Mesenteric fat pad (tissue), 1 donor: Measurements from ENCODE around the gene MRNIP. TPM values are rescaled to one million over a fixed set of nuclear protein-coding genes. Genes with fewer than 3 reads are reported as not detected.

Experiments
- DNase-seq: peaks from one replicate; pipeline ENCODE4 v3.0.0-alpha.2; 2020; ENCODE audit warnings: low spot score
- total RNA-seq: library from RNA; stranded (reverse); fragmentation: NEBNext Ultra II Directional; extraction: Animal tissue kit (Norgen Biotek cat#: 25700); gene quantifications from one replicate; pipeline ENCODE4 v1.2.1, GENCODE V29; 2021
- donor health status: DM: yes; HTN: yes; CAD: no.

MRNIP gene
- total RNA-seq, 1 donor from 2014 or later = 17.3 TPM

- no peak for DNase-seq
Observed at GRCh38 chr5:179890751-179891682, 32.4 kb upstream of the MRNIP start.

DNA sequence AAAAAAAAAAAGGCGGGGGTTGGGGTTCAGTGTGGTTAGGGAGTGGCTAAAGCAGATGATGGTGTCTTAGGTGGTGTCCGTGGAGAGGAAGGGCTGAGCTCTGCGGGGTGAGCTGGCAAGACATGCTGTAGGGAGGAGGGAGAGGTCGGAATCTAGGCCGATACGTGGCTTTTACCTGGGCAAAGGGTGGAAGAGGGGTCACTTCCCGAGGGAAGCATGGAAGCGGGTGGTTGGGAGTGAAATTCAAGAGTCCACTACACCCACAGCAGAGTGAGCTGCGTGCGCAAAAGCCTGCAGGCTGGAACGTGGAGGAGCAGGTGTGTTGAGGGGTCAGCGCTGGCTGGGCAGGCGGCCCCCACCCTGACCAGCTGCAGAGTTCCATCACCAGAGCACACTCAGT, 31.3 kb upstream of the MRNIP start:
- DNase-seq = no peak

GRCh38 chr5:179887802-179888201, 29.2 kb upstream of the MRNIP start:
- no peak for DNase-seq

DNA sequence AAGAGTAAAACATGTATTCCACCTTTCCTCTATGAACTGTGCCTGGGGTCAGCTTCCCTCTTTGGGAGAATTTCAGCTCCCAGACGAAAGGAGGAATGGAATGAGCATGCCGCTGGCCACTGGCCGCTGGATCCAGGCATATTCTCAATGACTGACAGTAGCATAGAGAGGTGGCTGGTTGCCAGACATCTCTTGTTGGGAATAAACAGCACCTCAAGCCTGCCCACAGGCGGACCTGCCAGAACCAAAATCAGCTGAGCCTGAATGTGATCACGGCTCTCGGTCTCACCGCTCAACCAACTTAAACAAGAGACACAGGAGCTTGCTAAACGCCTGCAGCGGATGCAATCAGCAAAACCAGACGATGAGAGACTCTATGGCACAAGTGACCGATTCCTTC, 28.5 kb upstream of the MRNIP start:
- DNase-seq = no peak

DNA sequence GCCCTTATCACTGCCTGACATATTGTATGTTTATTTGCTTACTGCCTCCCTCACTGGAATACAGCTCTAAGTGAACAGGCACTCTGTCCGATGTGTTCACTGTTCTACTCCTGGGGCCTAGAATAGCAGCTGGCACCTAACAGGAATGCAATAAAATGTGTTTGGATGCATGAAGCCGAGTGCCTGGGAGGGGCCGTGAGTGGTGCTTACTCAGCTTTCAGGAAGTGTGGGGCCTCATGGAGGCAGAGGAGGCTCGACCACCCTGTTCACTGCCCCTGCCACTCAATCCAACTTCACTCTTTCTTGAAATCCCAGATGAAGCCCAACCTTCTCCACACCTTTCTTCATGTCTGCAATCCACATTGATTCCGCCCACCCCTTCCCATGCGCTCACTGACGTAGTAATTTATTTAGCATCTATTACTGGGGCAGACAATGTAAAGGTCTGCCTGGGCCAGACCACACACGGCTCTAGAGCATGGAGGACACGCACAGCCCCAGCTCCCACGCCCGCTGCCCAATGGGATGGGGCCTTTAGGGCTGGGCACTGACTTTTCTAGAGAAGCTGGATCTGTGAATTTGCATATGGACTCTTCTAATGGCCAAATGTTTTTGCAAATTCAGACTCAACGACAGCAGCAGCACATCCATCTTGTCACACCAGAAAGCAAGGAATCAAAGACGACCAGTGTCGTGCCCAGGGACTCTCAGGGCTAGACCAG, 27.7 kb upstream of the MRNIP start:
- DNase-seq = no peak

DNA sequence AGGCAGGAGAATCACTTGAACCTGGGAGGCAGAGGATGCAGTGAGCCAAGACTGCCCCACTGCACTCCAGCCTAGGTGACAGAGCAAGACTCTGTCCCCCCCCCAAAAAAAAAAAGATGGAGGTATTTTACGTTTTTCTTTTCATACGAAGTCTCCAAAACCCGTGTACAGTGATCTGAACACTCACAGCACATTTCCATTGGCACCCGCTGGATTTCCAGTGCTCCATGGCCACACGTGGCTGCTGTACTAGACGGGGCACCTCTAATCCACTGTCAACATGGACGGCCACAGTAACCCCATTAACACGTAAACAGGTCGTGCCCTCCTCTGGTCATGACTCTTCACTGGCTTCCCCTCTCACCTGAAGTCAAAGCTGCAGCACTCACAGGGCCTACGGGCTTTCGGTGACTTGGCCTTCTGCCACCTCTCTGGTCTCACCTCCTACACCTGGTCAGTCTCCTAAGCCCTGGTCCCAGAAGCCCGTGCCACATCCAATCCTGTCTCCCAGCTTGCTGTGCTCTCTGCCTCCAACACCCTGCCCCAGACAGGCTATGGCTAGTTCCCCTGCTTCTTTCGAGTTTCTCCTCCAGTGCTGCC, 27.0 kb upstream of the MRNIP start:
- no peak for DNase-seq

DNA sequence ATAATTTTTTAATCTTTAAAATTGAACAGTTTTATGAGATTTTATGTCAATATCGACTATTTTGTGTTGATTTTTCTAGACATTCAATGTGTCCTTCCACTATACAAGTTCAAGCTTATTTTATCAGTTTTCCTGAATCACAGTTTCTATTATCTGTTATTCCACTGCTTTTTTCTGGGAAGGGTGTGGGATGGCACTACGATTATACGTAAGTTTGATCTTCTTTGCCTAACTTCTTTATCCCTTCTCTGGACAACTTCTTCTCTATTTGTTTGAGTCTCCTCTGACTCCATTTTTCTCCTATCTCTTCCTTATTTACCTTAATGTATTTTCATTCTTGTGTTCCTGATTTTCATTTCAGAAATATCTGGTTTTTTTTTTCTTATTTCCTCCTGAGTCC, 24.5 kb upstream of the MRNIP start:
- no peak for DNase-seq

- DNase-seq = no peak
Observed at GRCh38 chr5:179882338-179882737, 23.7 kb upstream of the MRNIP start.

DNA sequence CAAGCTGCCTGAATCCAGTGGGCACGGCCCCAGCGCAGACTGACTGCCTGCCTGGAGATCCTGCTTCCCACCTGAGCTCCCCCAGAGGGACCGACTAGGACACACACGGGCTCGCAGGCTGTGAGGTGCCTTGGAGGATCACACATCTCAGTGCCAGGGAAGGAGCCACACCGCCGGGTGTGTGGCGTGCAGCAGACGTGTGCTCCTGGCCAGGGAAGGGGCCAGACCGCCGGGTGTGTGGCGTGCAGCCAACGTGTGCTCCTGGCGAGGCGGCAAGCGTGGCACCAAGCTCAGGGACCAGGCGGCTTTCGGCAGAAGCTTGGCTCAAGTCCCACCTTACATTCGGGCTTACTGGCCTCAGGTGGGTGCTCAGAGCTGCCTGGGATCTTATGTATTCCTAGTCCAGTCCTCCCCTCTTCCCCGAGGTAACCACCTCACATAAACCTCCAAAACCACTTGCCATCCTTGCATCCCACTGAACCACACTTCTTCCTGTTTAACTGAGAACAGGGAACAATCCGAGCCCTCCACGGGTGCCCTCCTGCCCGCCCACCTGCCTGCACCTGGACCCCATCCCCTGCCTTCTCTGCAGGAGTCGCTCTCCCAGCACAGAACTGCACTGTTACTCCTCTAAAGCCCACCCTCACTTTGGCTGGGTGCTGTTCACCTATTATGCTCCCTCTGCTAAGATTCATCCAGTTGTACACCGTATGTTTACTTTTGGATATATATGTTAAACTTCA, 22.4 kb upstream of the MRNIP start:
- no peak for DNase-seq

DNA sequence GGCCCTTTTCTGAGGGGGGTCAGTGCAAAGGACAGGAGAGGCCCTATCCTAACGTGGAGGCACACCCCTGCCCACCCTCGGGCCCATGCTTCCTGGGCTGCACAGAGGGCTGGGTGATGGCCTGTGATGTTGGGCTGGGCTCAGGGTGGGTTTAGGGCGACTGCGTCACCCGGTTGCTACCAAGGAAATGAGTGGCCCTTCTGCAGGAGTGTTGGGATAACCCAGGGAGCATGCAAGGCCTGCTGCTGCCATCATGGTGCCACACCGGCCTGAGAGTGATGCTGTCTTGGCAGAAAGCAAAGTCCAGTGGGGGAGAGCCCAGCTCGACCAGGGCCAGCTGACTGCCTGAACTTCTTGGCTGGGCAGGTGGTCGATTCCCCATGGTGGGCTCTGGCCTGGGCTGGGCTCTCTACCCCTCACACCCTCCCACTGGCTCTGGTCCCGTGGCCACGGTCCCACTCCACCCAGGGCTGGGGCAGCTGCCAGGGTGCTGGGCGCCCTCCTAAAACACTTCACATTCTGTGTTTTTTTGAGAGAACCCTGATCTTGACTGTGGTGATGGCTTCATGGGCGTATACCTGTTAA, 21.5 kb upstream of the MRNIP start:
- DNase-seq = no peak

DNA sequence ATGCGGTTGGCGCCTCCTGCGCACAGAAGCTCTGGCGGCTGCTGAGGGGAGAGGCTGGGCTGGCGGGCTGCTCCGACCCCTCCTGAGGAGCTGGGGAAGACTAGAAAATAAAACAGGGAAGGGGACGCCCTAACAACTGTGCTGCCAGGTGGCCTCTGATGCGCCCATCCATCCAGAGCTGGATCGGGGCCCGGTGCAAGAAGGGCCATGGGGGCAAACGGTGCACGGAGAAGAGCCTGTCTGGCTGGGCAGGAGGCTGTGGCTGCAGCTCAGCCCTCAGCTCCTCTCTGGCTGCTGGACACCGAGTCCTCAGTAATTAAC, 21.0 kb upstream of the MRNIP start:
- no peak for DNase-seq

DNA sequence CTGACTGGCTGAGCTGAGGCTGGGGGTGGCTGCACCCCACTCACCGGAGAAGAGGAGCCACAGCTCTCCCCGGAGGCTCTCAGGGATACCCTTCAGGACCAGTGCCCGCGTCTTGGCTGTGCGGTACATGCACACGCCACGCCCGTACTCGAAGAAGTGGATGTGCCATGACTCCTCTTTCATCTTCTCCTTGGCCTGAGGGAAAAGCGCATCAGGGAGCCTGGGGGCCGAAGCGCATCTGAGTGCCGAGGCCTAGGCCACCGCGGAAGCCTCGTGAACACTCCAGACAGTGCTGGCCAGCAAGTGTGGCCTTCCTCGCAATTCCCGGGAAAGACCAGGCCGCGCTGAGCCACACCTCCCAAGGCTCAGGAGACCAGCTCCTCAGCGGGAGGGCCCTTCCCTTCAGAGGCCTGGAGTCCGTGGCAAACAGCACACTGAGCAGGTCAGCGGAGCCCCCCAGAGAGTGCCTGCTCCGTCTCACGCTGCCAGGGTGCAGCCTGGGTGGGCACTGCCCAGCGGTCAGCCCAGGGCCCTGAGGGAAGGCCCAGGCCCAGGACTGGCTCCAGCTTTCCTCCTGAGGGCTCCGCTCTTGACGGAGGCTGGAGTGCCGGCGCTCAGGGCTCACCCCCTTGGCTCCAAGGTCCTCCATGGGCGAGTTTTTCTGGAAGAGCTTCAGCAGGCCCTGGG, 20.5 kb upstream of the MRNIP start:
- DNase-seq = no peak

GRCh38 chr5:179878222-179879002, 19.8 kb upstream of the MRNIP start:
- no peak for DNase-seq

DNA sequence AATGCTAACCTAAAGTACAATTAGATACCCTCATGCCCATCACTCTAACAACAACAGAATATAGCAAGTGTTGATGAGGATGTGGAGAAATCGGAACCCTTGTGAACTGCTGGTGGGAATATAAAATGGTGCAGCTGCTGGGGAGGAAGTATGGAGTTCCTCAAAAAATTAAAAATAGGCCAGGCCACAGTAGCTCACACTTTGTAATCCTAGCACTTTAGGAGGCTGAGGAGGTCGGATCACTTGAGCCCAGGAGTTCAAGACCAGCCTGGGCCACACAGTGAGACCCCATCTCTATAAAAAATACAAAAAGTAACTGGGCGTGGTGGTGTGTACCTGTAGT, 18.0 kb upstream of the MRNIP start:
- no peak for DNase-seq

DNA sequence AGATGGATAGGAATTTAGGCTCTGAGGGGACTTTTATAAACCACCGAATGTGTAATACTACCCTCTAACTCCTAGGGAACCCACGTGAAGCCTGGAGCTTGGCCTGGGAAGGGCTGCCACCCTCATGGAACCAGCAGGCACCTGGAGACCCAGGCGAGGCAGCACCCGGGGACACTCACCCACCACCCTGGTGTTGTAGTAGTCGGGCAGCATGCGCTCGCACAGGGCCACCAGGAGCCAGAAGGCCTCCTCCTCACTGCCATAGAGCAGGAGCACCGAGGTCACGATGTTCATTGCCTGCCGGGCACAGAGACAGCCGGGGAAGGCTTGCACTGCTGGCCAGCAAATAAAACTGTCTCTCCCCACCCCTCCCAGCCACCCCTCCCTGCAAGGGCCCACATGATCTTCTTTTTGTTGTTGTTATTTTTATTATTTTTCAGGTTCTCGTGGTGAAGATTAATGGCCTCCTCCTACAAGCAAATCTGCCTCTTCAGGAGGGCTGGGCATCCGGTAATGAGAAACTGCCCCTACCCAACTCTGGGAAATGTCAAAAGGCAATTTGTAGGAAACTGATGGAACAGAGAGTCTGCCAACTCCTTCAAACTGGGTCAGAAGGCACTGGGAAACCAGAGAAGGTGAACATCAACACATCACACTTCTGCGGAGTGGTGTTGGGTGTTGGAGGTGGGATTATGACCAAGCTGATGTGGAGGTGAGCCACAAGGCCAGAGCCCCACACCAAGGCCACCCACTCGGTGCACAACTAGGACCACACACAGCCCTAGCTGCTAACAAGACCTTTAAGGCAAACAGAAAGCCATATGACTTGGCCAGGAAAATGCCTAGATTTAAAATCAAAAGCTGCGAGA, 17.4 kb upstream of the MRNIP start:
- no peak for DNase-seq

DNA sequence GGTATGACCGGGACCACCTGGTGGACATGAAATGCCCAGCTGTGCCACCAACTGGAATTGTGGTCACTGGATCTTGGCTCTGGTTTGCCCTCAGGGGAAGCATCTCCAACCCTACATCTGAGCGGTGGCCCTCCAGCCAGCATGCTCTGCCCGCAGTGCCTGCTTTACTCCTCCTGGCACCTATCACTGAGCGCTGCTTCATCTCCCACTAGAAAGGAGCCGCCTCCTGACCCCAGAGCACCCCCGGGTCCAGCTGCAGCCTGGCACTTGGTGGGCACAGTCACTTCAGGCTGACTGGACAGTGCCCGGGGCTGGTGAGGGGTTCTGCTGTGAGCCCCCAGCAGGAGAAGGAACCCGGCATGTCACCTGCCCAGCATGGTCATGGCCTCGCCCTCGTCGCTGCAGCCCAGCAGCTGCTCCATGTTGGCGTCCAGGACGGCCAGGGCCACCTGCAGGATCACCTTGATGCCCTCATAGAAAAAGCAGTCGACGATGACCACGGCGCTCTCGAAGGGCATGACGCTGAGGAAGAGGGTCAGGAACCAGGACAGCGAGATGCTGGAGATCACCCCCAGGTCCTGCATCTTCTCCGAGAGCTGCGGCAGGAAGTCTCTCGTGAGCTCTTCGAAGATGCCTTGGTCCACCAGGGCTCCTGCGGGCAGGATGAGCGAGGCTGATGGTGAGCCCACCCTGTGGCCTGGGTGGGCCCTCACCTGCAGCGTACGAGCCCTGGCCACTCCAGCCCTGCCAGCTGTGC, 16.1 kb upstream of the MRNIP start:
- no peak for DNase-seq

DNA sequence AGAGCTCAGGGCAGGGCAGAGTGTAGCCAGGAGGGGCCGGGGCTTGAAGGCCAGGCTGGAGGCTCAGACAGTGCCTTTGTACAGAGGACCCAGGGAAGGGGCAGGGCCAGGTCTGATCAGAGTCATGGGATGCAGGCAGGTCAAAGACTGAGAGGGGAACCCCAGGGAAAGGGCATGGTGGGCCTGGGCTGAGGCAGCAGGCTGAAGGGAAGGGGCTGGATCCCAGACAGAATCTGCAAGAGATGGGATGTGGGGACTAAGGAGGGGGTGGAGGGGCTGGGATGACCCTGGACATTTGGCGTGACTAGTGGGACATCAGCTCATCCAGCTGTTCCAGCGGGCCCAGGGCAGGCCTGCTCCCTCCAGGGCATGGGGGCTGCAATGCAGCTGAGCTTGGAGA, 15.5 kb upstream of the MRNIP start:
- DNase-seq = no peak

DNA sequence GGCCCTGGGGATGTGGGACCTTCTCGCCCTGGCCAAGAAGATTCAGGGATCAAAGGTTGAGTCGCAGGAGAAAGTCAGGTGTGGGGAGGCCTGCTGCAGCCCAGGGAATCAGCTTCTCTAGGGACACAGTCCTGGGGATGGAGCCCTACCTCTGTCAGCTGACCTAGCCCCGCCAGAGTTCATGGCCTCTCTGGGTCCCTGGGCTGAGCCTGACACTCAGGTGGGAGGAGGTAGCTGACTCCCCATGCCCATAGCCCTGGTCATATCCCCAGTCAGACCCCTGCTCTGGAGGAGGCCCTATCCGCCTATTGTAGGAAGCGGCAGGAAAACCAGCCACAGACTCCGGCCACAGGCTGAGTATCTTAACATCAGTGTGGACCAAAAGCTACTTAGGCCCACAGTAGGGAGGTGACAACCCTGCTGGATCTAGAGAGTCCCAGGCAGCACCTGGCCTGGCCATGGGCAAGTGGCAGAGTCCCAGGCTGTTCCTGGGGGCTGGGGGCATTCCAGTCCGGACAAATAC, 15.0 kb upstream of the MRNIP start:
- no peak for DNase-seq
